ENCODE results near the gene NSD1. TPM values are rescaled to one million over a fixed set of nuclear protein-coding genes. Genes with fewer than 3 reads are reported as not detected.

The NSD1 gene
- total and polyA plus RNA-seq, 9 of the 15 experiments (the other 6 are each of a cell fraction or from before 2014, with no cell fraction given): 3.8 to 51.0 (median 24.7) TPM

DNA sequence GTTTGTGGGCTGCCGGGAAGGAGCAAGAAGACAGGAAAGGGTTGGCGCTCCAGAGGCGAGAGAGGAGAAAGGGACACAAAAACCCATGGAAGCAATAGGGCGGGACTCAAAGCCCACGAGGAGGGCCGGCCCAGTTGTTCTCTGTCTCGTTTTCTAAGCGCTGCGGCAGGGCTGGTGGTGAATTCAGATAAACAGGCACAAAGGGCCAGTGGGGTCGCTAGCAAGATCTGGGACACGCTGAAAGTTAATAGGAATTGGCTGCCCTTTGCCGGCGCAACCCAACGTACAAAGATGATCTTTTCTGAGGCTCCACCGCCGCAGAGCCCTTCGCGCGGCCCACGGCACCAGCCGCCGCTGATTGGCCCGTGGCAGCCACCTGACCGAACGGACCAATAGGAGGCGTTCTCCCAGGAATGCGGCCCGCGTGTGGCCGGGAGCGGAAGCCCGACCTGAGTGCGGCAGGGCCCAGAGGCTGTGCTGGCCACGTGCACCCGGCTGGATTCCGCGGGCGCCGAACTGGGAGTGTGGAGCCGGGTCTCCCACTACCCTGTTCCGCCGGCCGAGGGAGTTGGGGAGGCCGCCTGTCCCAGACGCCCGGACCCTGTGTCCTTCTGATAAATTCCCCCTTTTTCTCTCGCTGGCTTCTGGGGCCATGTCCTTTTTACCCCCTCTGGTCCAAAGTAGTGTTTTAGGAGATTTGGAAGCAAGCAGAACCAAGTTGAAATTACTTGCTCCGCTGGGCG lies 16.8 kb upstream of the NSD1 start (continued):
- peak; percentile 30; the same call in 1 of the 2 replicates for TF ChIP-seq KLF6 (CRISPR knock-in tag; IDR thresholded peaks at IDR 0.05; ENCODE audit: borderline replicate concordance)
- TF ChIP-seq, protein P1, sequence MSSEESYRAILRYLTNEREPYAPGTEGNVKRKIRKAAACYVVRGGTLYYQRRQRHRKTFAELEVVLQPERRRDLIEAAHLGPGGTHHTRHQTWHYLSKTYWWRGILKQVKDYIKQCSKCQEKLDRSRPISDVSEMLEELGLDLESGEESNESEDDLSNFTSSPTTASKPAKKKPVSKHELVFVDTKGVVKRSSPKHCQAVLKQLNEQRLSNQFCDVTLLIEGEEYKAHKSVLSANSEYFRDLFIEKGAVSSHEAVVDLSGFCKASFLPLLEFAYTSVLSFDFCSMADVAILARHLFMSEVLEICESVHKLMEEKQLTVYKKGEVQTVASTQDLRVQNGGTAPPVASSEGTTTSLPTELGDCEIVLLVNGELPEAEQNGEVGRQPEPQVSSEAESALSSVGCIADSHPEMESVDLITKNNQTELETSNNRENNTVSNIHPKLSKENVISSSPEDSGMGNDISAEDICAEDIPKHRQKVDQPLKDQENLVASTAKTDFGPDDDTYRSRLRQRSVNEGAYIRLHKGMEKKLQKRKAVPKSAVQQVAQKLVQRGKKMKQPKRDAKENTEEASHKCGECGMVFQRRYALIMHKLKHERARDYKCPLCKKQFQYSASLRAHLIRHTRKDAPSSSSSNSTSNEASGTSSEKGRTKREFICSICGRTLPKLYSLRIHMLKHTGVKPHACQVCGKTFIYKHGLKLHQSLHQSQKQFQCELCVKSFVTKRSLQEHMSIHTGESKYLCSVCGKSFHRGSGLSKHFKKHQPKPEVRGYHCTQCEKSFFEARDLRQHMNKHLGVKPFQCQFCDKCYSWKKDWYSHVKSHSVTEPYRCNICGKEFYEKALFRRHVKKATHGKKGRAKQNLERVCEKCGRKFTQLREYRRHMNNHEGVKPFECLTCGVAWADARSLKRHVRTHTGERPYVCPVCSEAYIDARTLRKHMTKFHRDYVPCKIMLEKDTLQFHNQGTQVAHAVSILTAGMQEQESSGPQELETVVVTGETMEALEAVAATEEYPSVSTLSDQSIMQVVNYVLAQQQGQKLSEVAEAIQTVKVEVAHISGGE (CRISPR knock-in tag; IDR thresholded peaks at IDR 0.05): peak in 1 of 3 experiments; percentile 74; a peak in 2 of 6 replicates
- TF ChIP-seq CBX3 (IDR thresholded peaks at IDR 0.05; ENCODE audit: borderline replicate concordance in 1 of 2, low read length in 2 of 2): peak in 1 of 2 experiments; percentile 88; a peak in 1 of 3 replicates
- TF ChIP-seq, protein P2, sequence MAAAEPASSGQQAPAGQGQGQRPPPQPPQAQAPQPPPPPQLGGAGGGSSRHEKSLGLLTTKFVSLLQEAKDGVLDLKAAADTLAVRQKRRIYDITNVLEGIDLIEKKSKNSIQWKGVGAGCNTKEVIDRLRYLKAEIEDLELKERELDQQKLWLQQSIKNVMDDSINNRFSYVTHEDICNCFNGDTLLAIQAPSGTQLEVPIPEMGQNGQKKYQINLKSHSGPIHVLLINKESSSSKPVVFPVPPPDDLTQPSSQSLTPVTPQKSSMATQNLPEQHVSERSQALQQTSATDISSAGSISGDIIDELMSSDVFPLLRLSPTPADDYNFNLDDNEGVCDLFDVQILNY (CRISPR knock-in tag; IDR thresholded peaks at IDR 0.05): peak; percentile 99
- TF ChIP-seq BHLHE40 (IDR thresholded peaks at IDR 0.05; ENCODE audit: low read length): peak; percentile 74
- TF ChIP-seq, protein P3, sequence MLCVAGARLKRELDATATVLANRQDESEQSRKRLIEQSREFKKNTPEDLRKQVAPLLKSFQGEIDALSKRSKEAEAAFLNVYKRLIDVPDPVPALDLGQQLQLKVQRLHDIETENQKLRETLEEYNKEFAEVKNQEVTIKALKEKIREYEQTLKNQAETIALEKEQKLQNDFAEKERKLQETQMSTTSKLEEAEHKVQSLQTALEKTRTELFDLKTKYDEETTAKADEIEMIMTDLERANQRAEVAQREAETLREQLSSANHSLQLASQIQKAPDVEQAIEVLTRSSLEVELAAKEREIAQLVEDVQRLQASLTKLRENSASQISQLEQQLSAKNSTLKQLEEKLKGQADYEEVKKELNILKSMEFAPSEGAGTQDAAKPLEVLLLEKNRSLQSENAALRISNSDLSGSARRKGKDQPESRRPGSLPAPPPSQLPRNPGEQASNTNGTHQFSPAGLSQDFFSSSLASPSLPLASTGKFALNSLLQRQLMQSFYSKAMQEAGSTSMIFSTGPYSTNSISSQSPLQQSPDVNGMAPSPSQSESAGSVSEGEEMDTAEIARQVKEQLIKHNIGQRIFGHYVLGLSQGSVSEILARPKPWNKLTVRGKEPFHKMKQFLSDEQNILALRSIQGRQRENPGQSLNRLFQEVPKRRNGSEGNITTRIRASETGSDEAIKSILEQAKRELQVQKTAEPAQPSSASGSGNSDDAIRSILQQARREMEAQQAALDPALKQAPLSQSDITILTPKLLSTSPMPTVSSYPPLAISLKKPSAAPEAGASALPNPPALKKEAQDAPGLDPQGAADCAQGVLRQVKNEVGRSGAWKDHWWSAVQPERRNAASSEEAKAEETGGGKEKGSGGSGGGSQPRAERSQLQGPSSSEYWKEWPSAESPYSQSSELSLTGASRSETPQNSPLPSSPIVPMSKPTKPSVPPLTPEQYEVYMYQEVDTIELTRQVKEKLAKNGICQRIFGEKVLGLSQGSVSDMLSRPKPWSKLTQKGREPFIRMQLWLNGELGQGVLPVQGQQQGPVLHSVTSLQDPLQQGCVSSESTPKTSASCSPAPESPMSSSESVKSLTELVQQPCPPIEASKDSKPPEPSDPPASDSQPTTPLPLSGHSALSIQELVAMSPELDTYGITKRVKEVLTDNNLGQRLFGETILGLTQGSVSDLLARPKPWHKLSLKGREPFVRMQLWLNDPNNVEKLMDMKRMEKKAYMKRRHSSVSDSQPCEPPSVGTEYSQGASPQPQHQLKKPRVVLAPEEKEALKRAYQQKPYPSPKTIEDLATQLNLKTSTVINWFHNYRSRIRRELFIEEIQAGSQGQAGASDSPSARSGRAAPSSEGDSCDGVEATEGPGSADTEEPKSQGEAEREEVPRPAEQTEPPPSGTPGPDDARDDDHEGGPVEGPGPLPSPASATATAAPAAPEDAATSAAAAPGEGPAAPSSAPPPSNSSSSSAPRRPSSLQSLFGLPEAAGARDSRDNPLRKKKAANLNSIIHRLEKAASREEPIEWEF (CRISPR knock-in tag; IDR thresholded peaks at IDR 0.05): peak; percentile 77; the same call in 1 of the 2 replicates
- TF ChIP-seq, protein P4, sequence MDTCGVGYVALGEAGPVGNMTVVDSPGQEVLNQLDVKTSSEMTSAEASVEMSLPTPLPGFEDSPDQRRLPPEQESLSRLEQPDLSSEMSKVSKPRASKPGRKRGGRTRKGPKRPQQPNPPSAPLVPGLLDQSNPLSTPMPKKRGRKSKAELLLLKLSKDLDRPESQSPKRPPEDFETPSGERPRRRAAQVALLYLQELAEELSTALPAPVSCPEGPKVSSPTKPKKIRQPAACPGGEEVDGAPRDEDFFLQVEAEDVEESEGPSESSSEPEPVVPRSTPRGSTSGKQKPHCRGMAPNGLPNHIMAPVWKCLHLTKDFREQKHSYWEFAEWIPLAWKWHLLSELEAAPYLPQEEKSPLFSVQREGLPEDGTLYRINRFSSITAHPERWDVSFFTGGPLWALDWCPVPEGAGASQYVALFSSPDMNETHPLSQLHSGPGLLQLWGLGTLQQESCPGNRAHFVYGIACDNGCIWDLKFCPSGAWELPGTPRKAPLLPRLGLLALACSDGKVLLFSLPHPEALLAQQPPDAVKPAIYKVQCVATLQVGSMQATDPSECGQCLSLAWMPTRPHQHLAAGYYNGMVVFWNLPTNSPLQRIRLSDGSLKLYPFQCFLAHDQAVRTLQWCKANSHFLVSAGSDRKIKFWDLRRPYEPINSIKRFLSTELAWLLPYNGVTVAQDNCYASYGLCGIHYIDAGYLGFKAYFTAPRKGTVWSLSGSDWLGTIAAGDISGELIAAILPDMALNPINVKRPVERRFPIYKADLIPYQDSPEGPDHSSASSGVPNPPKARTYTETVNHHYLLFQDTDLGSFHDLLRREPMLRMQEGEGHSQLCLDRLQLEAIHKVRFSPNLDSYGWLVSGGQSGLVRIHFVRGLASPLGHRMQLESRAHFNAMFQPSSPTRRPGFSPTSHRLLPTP (IDR thresholded peaks at IDR 0.05; ENCODE audit: borderline replicate concordance, extremely low read depth, insufficient read length): no peak
- peak; percentile 84 for TF ChIP-seq NR4A1 (CRISPR knock-in tag; IDR thresholded peaks at IDR 0.05)
- peak; percentile 68; the same call in 1 of the 2 replicates for TF ChIP-seq NR4A1 (tag; IDR thresholded peaks at IDR 0.05)
- no peak for TF ChIP-seq EGR1 (conservative IDR thresholded peaks at IDR 0.05)

Data from K562 (cell line).